Spleen (tissue), 7 donors: ENCODE data around the gene SSBP3.

ENCODE experiments used
- CTCF ChIP-seq, 11 experiments: fragments of 200-600 bp in 7 of 11; fragments of 450-650 bp in 4 of 11; sonication (generic) in 4 of 11; IDR thresholded peaks in 8 of 11; conservative IDR thresholded peaks in 3 of 11; 1 replicate in 7 of 11; 2 replicates in 4 of 11; pipeline versions ENCODE4 v1.4.0 to v1.8.0; 2016 to 2021; ENCODE audit warnings: antibody characterized with exemption in 11 of 11, inconsistent platforms in 4 of 11, mild to moderate bottlenecking in 1 of 11
- POLR2A ChIP-seq, 3 donors: fragments of 450-650 bp; IDR thresholded peaks; one replicate each; pipeline ENCODE4 v1.5.1; 2017; ENCODE audit warnings: antibody characterized with exemption in 3 of 3, mild to moderate bottlenecking in 1 of 3
- POLR2AphosphoS5 ChIP-seq, 3 donors: sonication (generic); formaldehyde crosslinking; IDR thresholded peaks; one replicate each; pipeline ENCODE4 v1.5.1; 2017; ENCODE audit warnings: antibody characterized with exemption in 3 of 3
- donor health status: DM: no; HTN: no; CAD: no; lungs with moderate emphysema.
- donor health status: DM: no; HTN: no; CAD: no.
- donor health status: DM: no; HTN: no; CAD: no.

GRCh38 chr1:54397090-54397591 lies 9.1 kb downstream of the SSBP3 start:
- TF ChIP-seq CTCF (IDR thresholded peaks at IDR 0.05 in 8 of 11, conservative IDR thresholded peaks at IDR 0.05 in 3 of 11) = no peak
- TF ChIP-seq POLR2A (IDR thresholded peaks at IDR 0.05) = no peak
- peak in 2 of 3 donors; percentile 35 to 62 for TF ChIP-seq POLR2AphosphoS5 (IDR thresholded peaks at IDR 0.05)
